Spleen (tissue), 7 donors: Measurements from ENCODE around the gene GNG3.

Experiments used
- POLR2A ChIP-seq, 3 donors: fragments of 450-650 bp; IDR thresholded peaks; one replicate each; pipeline ENCODE4 v1.5.1; 2017; ENCODE audit warnings: antibody characterized with exemption in 3 of 3, mild to moderate bottlenecking in 1 of 3
- POLR2AphosphoS5 ChIP-seq, 3 donors: sonication (generic); formaldehyde crosslinking; IDR thresholded peaks; one replicate each; pipeline ENCODE4 v1.5.1; 2017; ENCODE audit warnings: antibody characterized with exemption in 3 of 3
- TF ChIP-seq, protein P1 (sequence below), 11 experiments: fragments of 200-600 bp in 7 of 11; fragments of 450-650 bp in 4 of 11; sonication (generic) in 4 of 11; IDR thresholded peaks in 8 of 11; conservative IDR thresholded peaks in 3 of 11; 1 replicate in 7 of 11; 2 replicates in 4 of 11; pipeline versions ENCODE4 v1.4.0 to v1.8.0; 2016 to 2021; ENCODE audit warnings: antibody characterized with exemption in 11 of 11, inconsistent platforms in 4 of 11, mild to moderate bottlenecking in 1 of 11
- donor health status: DM: no; HTN: no; CAD: no; lungs with moderate emphysema.
- donor health status: DM: no; HTN: no; CAD: no.
- donor health status: DM: no; HTN: no; CAD: no.

GRCh38 chr11:62664405-62665074 lies 42.9 kb upstream of the GNG3 start:
- TF ChIP-seq, protein P1, sequence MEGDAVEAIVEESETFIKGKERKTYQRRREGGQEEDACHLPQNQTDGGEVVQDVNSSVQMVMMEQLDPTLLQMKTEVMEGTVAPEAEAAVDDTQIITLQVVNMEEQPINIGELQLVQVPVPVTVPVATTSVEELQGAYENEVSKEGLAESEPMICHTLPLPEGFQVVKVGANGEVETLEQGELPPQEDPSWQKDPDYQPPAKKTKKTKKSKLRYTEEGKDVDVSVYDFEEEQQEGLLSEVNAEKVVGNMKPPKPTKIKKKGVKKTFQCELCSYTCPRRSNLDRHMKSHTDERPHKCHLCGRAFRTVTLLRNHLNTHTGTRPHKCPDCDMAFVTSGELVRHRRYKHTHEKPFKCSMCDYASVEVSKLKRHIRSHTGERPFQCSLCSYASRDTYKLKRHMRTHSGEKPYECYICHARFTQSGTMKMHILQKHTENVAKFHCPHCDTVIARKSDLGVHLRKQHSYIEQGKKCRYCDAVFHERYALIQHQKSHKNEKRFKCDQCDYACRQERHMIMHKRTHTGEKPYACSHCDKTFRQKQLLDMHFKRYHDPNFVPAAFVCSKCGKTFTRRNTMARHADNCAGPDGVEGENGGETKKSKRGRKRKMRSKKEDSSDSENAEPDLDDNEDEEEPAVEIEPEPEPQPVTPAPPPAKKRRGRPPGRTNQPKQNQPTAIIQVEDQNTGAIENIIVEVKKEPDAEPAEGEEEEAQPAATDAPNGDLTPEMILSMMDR (IDR thresholded peaks at IDR 0.05 in 8 of 11, conservative IDR thresholded peaks at IDR 0.05 in 3 of 11) = no peak
- TF ChIP-seq POLR2A (IDR thresholded peaks at IDR 0.05) (no peak), POLR2AphosphoS5 (IDR thresholded peaks at IDR 0.05) (no peak)
